Activated CD8-positive, alpha-beta memory T cell treated with anti-CD3 and anti-CD28 coated beads for 36 hours (primary cell): ENCODE results near the gene FOXJ3. TPM values are rescaled to one million over a fixed set of nuclear protein-coding genes. Genes with fewer than 3 reads are reported as not detected.

ENCODE experiments used
- CTCF ChIA-PET: fragments of 350-600 bp; sonication (Branson Sonifier 250); formaldehyde crosslinking; loops from one replicate; lab custom pipeline; 2021; ENCODE audit warnings: antibody characterized with exemption; lab: Charles Lee
- POLR2A ChIA-PET: fragments of 350-600 bp; sonication (Branson Sonifier 250); formaldehyde crosslinking; loops from one replicate; lab custom pipeline; 2021; ENCODE audit warnings: antibody characterized with exemption; lab: Charles Lee
- total RNA-seq, 2 experiments: library from RNA; stranded (reverse); gene quantifications; one replicate each; pipeline ENCODE4 v1.2.3, GENCODE V29; 2021

The FOXJ3 gene
- 10 to 100 TPM; 46.2 to 48.7 TPM for total RNA-seq

DNA sequence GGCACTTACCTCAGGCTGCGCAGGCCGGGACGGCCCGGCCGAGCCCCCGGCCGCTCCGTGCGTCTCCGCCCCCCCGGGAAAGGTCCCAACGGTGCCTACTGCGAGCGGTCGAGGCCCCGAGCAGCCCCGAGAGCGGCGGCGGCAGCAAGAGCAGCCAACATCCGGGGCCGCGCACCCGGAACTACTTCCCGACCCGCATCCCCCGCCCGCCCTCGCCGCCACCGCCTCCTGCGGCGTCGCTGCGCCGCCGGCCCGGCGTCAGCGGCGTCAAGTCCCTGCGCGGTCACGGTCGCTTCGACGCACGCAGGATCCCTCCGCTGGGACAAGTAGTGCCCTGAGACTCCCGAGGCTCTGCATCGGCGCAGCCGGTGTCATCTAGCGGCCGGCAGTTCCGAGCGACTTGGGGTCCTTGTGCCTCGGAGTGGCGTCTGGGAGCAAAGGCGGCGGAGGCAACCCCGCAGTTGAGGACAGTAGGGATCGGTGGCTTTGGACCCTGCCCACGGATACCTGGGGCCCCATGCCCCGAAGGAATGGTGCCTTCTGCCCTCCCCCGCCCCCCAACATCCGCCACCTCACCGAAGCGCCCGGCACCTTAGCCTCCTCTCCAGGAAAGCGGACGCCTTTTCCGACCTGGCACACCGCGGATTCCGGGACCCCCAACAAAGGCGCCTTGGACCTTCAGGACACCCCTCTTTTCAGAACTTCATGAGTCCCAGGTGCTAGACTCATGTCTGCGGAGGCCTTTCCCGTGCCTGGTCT lies at the start of gene FOXJ3:
Gene FOXJ3, minus strand, starts transcription at position 186 of the 759 bp plus-strand sequence. CDS start 24,142 bp downstream, outside the sequence.
- ChIA-PET POLR2A (no interaction called here), CTCF (interaction anchor here (0.5 to 1.2 kb wide), 3 partner anchors 156 to 369 kb away, joined by 3 read pairs; no protein-coding TSS in a partner anchor)

DNA sequence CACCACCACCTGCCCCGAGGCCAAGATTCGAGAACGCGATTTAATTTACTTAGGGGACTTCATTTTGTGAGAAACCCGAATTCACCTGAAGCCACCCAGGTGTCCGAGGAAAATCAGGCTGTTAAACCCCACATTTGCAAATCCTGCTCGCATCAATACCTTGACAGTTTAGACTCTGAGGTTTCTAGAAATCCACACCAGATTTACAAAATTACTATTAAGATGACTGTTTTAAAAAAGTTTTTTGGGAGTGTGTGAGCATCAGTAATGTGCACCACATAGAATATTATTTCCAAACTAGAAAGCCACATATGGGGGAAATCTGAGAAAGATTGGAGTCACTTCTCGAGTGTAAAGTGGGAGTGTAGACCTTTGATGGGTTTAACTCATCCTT lies 46.2 kb upstream of the FOXJ3 start:
- CTCF ChIA-PET, result no interaction called here
- POLR2A ChIA-PET, result no interaction called here

DNA sequence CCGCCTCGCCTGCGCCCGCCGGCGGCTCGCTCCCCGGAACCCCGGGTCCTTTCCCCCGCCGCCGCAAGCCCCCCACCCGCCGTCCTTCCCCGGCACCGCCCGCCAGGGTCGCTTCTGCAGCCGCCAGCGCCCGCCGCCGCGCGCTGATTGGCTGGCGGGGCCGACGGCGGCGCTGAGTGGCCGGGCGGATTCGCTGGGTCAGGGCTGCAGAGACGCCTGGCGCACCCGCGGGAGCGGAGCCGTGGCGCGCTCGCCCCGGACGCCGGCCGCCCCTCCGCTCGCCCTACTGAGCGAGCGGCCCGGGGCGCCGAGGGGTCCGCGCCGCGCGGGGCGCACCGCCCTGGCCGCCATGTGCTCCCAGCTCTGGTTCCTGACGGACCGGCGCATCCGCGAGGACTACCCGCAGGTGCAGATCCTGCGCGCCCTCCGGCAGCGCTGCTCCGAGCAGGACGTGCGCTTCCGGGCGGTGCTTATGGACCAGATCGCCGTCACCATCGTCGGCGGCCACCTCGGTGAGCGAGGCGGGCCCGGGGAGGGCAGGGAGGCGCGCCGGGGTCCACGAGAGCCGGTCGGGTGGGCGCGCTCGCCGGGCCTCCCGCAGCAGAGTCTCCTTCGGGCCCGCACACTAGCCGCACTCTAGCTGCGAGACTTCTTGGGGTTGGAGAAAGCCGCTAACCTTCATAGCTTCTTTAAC lies 45.7 kb upstream of the FOXJ3 start, which contains the start of gene RIMKLA:
Gene RIMKLA, plus strand, starts transcription at position 207 of the 694 bp plus-strand sequence. Its CDS starts 143 bp downstream, at position 350.
- CTCF ChIA-PET, result no interaction called here
- POLR2A ChIA-PET, result no interaction called here

DNA sequence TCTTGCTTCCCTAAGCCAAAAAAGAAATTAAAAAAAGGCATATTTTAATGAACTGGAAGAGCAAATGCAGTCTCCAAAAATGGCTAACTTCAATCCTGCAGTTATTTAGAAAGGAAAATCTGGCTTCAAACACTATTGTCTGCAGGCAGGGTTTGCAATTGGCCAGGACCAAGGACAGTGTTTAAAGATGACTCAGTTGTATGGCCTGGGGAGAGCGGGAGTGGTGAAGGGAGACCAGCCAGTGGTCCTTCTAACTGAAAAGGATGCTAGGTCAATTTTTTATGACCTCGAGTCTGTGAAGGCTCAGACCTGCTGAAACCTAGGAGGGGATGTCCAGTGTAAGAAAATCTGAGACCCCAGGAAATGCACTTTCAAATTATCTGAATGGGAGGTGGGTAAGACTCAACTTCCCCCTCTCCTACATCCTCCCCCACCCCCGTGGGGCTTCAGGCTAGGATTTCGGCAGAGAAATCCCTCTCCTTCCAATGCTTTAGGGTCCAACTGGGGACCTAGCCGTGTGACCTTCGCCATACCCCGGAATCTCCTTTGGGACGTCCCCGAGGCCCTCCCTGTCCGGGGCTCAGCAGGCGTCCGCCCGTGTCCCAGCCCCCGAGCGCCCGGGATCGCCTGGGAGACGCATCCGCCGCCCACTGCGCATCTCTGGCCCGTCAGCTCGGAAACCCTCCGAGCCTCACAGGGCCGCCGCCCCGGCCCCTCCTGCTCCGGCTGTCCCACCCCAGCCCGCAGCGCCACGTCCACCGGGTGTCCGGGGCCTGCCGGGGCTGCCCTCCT lies 45.0 kb upstream of the FOXJ3 start:
- POLR2A ChIA-PET, result no interaction called here
- CTCF ChIA-PET, result no interaction called here

DNA sequence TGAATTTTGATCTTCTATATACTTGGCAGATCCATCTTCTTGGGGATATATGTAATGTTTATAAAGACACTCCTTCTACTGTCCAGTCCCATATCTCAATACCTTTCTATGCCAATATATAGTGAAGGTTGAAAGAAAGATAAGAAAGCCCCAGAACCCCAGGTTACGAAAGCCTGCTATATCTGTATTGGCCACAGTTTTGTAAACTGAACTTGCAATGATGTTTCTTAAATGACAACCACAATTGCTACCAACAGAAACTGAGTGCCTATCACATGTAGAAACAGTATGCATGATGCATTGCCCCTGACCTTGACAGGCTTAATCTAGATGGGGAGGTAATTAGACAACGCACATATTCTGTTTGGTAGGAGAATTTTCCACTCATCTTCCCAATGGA lies 37.8 kb upstream of the FOXJ3 start:
- POLR2A ChIA-PET, result no interaction called here
- CTCF ChIA-PET, result no interaction called here

DNA sequence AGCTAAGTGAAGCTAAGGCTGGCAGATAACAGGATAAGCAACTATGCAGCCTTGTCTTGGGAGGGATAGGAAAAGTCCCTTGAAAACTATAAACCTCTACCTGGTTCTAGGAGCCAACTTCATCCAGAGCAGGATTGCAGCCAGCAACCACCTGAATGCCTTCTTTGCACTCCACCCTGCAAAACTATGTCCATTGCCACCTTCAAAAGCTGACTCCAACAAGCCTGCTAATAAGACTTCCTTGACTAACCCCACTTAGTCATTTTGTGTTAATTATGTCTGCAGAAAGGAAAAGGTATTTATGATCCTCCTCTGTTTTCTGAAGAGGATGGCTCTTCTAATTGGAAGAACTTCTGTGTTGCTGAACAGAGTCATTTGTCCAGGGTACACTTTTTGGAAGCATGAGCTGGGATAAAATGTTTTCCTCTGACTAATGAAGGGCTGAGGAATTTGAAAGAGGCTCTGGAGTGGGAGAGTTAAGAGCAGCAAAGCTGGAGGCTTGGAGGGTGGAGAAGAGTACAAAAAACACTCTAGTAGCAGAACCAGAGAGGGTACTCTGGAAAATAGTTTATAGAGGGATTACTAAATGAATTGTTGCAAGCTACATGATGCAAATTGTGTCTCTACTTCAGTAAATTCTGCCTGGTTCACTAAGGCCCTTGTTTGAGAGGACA lies 36.0 kb upstream of the FOXJ3 start:
- ChIA-PET CTCF (no interaction called here), POLR2A (no interaction called here)

DNA sequence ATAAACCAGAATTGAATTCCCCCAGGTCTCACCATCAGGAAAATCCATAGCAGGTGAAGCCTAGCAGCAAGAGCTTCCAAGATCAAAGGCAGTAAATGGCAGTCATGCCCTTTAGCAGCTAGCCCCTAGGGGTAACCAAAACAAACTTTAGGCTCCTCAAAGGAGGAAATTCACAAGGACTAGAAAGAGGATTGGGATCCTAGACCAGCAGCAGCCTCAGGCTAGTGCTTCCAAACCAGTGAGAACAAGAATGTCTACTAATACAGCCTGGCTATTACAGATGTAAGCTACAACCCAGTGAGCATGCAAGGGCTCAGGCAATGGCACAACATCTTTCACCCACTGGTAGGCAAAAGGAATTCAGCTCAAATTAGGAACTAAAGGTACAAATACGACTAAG lies 34.4 kb upstream of the FOXJ3 start:
- POLR2A ChIA-PET, result no interaction called here
- CTCF ChIA-PET, result no interaction called here

DNA sequence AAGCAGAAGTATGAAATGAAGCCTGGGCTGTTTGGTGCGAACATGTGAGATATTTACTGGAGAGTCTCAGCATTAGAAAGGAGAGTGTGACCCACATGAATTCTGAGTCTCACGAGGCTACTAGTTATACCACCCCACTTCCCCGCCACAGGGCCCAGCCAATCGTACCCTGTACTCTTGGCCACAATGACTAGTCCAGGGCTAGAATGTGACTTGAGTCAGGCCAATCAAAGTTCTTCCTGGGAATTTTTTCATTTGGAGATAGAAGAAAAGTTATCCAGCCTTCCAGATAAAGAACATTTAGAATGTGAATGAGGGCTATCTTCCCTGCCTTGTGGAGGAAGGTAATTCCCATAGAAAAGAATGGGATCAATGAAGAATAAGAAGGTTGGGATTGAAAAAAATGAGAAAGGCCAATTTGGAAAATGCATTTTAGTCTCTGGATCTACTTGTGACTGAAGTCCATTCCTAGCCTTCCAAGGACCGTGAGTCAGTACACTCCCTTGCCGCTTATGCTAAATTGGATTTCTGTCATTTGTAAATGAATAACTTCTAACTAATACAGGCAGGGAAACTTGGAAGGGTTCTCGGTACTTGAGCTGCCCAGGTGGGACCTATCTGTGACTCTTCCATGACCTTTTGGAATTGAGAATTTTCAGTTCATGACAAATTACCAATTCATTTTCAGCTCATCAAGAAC lies 33.2 kb upstream of the FOXJ3 start:
- POLR2A ChIA-PET, result no interaction called here
- CTCF ChIA-PET, result no interaction called here

DNA sequence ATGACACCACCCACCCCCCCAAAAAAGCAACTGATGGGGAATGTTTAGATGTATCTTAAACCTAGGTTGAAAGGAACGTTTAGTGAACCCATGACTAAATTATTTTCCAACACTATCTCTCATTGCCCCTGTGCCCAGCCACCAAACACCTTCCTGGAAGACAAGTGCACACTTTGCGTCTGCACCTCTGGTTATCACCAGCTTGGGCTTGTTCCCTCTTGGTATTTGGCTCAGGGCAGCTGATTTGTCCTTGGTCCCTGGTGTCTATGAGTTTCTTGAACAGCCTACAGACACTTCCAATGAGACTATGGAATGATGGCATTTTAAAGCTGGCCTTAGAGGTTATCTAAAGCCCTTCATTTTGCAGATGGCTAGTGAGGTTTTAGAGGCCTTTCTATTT lies 30.1 kb upstream of the FOXJ3 start:
- ChIA-PET POLR2A (no interaction called here), CTCF (no interaction called here)

DNA sequence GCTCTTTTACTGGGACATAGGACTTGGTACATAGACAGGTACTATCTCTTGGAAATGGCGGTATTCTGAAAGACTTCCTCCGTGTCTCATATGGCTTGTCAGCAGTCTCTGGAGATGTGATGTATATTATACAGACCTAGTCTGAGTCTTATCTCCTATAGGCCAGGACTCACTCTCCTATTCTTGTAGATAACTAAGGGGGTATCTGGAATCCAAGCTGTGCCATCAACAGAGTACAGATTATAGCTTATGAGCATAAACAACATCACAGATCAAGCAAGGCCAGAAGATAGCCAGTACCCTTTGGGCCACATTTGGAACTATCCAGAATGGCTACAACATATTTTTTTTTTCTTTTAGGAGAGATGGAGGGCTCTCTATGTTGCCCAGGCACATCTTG lies 29.5 kb upstream of the FOXJ3 start:
- POLR2A ChIA-PET, result no interaction called here
- CTCF ChIA-PET, result no interaction called here

DNA sequence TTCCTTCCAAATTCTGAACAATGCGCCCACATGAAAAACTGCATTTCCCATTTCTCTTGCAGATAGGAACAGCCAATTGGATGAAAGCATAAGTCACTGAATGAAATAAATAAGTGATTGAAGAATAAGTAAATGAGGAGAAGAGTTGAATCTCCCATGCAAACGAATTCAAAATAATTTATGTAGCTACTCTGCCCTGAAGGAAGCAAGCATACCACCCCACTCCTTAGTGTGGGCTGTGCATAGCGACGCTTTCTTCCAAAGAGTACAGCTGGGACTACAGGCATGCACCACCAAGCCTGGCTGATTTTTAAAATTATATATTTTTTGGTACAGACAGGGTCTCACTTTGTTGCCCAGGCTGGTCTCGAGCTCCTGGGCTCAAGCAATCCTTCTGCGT lies 29.1 kb upstream of the FOXJ3 start:
- CTCF ChIA-PET, result no interaction called here

DNA sequence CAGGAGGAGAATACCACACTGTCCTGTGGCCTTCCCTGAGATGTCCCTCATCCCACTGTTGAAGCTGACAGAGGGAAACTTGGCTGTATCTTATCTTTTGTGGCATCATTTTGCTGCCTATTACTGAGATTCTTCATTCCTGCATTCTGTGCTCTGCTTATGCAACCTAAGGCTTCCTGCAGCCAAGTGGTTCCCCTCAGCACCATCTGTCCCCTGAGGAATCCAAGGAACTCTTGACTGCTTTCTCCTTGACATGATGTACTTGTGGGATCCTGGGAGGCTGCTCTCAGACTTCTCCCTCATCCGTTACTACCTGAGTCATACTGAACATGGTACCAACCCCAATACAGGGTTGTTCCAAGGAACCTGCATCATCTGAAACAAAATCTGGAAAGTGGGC lies 24.4 kb upstream of the FOXJ3 start:
- ChIA-PET CTCF (no interaction called here), POLR2A (no interaction called here)

More for the DNA sequence above, 29.1 kb upstream of the FOXJ3 start:
- POLR2A ChIA-PET, result no interaction called here

DNA sequence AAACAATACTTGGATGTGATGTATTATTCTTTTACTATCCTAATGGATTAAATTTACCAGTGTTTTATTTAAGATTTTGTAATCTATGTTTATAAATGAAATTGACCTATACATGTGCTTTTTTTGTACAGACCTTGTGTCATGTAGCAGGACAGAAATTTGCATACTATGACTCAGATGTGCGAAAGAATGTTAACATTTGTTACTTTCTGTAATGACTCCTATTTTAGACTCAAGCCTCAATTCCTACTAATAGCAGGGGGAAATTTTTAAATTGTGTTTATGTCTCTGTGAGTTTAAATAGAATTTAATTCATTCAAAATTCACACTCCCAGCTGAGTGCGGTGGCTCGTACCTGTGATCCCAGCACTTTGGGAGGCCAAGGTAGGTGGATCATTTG lies 23.8 kb upstream of the FOXJ3 start:
- ChIA-PET CTCF (no interaction called here), POLR2A (no interaction called here)

DNA sequence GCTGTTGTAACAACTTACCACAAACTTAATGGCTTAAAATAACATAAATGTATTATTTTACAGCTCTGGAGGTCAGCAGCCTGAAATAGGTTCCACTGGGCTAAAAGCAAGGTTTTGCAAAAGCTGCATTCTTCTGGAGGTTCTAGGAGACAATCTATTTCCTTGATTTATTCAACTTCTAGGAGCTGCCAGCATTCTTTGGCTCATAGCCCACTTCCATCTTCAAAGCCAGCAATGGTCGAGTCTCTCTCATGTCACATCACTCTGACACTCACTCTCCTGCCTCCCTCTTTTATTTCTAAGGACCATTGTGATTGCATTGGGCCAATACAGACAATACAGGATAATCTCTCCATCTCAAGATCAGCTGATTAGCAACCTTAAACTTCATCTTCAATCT lies 15.1 kb upstream of the FOXJ3 start:
- CTCF ChIA-PET, result no interaction called here
- POLR2A ChIA-PET, result no interaction called here

DNA sequence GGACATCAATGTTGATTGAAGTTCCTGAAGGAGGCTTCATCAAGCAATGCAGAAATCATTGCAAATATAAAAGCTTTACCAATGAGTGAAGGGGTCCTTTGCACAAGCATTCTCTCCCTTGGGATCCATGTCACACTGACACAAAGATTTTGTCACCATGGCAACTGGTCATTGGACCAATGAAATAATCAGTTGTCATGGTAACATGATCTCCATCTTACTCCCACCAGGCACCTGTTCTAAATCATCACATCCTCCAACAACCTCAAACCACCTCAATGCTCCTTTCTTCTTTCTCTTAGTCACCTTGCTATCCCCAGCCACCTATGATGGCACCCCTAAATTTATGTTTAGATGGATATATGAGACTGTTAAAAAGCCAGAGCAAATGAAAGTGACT lies 13.5 kb upstream of the FOXJ3 start:
- ChIA-PET CTCF (no interaction called here), POLR2A (no interaction called here)

DNA sequence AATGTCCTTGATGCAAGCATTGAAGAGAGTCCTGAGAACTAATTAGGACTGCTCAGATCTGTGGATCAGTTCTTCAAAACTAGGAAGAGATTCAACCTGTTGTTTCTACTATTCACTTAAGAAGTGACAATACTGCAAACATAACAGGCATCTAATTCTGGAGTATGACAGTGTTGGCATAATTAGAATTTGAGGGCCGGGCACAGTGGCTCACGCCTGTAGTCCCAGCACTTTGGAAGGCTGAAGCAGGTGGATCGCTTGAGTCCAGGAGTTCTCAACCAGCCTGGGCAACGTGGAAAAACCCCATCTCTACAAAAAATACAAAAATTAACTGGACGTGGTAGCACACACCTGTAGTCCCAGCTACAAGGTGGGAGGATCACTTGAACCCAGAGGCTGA lies 8.0 kb upstream of the FOXJ3 start:
- ChIA-PET POLR2A (no interaction called here), CTCF (interaction anchor here (1.3 kb wide), 1 partner anchor 11 kb away, joined by 3 read pairs; no protein-coding TSS in a partner anchor)

DNA sequence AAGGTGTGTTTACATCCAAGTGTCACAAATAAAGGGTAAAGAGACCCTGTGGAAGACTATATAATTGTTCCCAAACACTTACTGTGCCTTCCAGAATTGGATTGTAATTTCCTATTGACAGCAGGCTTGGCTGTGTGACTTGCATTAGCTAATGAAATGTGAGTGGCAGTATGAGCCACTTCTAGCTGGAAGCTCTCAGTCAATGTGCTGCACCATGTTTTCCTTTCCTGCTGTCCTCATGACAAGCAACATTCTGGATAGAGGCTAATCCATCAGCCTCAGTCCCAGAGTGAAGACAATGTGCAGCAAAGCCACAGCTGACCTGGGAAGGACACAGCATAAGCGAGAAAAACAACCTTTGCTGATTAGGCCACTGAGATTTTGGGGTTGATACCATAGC lies 5.9 kb upstream of the FOXJ3 start:
- ChIA-PET POLR2A (no interaction called here), CTCF (no interaction called here)

DNA sequence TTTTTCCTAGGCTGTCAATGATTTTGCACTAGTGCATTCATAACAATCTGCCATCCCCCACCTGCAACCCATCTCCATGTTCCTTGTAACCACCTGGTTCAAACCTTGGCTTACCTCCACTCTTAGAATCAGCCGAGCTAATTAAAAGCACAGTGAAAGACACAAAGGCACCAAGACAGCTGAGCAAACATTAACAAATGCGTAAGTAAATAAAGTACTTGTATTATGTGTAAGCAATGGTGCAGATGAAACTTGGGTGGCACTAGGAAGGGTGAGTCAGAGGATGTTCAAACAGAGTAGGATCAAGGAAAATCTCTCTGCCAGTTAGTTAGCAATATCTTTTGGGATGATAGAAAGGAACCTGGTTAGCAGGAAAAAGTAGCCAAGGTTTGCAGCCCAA lies 5.1 kb upstream of the FOXJ3 start:
- CTCF ChIA-PET, result no interaction called here
- POLR2A ChIA-PET, result no interaction called here

DNA sequence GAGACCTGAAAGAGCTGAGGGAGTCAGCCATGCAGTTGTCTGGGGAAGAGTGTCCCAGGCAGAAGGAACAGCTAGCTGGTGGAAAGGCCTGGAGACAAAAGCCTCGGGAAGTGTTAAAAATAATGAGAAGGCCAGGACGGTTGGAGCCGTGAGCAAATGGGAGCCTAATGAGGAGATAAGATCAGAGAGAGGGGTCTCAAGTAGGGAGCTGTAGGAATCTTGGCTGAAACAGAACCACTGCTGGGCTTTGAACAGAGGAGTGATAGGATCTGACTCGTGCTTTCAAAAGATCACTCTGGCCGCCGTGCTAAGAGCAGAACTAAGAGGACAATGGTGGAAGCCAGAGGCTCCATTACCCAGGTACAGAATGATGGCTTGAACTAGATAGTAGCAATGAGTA lies 1.9 kb upstream of the FOXJ3 start:
- ChIA-PET CTCF (interaction anchor here (1.0 kb wide), 1 partner anchor 164 kb away, joined by 3 read pairs; no protein-coding TSS in a partner anchor), POLR2A (no interaction called here)
